KOPT-K1 (cell line): Measurements from ENCODE around the gene TRAPPC14.
"Not testable (repeated sequence)": the region's sequence is repeated elsewhere in the genome, so short reads cannot be mapped to it uniquely, and the experiment has no call there.

ENCODE experiments used
- H3K27ac ChIP-seq: fragments of 200-600 bp; sonication (generic); 2 replicates; pipeline ENCODE4 v1.5.1; 2016; ENCODE audit warnings: antibody characterized with exemption, mild to moderate bottlenecking, low read depth, low read length; ENCODE audit not compliant: poor library complexity, severe bottlenecking
- H3K36me3 ChIP-seq: fragments of 200-600 bp; sonication (generic); 2 replicates; pipeline ENCODE4 v1.5.1; 2017; ENCODE audit warnings: antibody characterized with exemption, mild to moderate bottlenecking, low read length, moderate library complexity; ENCODE audit not compliant: insufficient read depth
- H3K9me3 ChIP-seq: fragments of 200-600 bp; sonication (generic); 2 replicates; pipeline ENCODE4 v1.5.1; 2017; ENCODE audit warnings: antibody characterized with exemption, low read length, mild to moderate bottlenecking; ENCODE audit not compliant: insufficient read depth, poor library complexity, severe bottlenecking

The TRAPPC14 gene

DNA sequence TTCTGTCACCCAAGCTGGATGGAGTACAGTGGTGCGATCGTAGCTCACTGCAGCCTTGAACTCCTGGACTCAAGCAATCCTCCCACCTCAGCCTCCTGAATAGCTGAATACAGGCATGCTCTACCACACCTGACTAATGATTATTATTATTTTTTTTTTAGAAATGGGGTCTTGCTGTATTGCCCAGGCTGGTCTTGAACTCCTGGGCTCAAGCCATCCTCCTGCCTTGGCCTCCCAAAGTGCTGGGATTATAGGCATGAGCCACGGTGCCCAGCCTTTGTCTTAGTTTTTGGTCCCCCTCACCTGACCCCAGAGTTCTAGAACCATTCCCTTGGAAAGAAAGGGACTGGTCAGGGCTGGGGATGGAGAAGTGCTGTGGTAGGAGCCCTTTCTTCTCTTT is 21.6 kb upstream of the TRAPPC14 start:
- peak overlapping the region; percentile 60 for H3K27ac ChIP-seq
- H3K9me3 ChIP-seq, H3K36me3 ChIP-seq: not testable (repeated sequence)

DNA sequence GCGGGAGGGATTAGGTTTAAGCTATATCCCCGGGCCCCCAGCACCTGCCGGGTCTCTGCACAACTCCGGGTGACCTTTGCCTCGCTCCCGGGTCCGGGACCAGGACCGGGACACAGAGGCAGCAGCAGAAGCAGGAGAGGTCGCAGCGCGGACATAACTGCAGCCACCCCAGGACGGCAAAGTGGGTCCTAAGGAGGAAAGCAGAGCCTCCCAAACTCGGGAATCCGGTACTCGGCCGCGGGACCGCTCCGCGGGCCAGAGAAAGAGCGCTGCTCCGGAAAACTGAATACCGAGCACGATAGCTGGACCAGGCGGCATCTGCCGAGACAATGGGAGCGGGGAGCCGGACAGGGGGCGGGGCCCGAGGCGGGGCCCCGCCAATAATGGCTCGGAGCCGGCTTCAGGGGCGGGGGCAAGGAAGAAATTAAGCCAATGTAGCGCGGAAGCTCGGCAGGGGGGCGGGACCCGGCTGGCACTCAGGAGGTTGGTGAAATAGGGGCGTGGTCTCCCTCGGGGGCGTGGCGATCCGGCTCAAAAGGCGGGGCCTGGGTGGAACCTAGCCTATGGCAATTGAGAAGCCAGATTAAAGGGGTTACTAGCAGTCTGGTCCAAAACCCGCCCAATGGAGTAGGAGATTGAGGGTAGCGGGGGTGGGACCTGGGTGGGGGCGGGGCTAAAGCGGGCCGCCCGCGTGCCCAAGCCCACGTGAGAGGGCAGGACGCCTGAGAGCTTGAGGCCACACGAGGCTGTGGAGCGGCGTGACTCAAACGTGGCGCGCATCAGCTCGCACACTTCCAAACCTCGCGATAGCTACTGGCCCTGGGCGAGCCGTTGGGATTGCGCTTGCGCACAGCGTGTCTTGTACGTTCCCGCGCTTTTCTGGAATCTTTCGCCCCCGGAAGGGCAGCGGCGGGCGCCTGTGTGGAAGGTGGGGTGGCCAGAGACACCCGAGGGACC is 18.8 kb upstream of the TRAPPC14 start, which contains the start of the genes GPC2 and STAG3:
Gene GPC2, minus strand, starts transcription at position 337 of the 957 bp plus-strand sequence. Its CDS starts 182 bp downstream, at position 155.
Gene STAG3, plus strand, starts transcription at position 874 of the 957 bp plus-strand sequence. CDS start 2,639 bp downstream, outside the sequence.
- peaks cover 25% of the 10 kb centered on the region; the same call in 1 of the 2 replicates for H3K36me3 ChIP-seq
- no peaks in the 10 kb centered on the region for H3K9me3 ChIP-seq
- peak within 1 kb of the TSS; percentile 71 for H3K27ac ChIP-seq

DNA sequence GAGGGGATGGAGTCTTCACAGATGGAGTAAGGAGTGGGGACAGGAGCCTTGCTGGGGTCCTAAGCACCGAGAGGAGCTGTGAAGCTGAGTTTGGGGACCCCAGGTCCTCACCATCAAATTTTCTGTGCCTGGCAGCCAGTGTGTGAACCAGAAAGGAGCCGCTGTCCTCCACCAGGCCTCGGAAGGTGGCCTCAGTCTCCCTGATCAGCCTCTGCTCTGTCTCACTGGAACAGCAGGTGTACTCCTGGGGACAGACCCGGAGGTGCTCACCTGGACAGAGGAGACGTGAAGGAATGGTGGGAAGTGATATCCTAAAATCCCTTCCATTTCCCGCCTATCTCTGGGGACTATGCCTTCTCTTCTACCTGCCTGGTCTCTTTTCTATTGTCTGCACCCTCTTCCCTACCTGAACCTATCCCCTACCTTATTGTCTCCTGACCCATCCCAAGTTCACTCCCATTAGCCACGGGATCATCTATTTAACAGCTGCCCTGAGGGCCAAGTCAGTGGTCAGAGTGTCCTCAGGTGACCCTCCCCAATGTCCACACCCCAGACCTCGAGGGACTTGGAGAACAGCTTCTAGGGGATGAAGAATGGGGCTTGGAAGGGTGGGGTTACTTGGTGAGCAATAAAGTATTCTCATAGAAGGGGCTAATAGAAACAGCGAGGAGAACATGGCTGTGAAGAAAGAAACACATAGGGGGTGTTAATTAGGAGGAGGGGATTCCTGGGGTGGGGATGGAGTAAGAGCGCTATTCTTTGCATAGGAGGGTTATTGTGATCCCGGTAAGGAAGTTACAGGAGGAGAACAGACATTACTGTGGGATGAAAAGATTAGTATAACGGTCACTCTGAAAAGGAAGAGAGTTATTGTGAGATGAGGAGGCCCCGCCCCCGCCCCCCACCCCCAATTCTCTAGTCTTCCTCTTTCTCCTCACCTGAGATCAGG is 17.8 kb upstream of the TRAPPC14 start:
- H3K27ac ChIP-seq: peak overlapping the region; percentile 71
- H3K36me3 ChIP-seq: peaks cover 25% of the 10 kb centered on the region; the same call in 1 of the 2 replicates
- no peaks in the 10 kb centered on the region for H3K9me3 ChIP-seq

DNA sequence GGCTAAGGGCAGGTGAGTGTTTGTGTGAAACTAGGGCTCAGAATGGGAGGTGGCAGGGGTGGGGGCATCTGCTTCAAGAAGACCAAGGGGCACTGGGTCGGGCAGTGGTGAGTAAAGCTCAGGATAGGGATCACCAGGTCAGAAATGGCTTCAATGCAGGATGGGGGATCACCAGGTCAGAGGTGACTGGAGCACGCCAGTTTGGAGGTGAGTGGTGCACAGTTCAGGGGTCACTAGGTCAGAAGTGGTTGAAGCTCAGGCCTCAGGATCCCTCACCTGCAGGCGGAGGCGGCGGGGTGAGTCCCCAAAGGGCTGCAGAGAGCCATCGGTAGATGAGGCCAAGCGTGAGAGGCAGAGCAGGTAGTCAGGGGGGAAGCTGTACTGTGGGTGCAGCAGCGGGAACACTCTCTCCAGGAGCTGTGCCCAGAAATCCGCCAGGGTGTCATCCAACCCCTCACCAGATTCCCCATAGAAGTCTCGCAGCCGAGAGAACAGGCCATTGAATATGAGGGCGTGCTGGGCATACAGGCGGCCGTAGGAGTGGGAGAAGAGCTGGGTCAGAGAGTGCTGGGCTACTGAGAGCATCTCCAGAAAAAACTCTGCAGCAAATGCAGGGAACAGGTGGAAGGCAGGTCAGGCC is 16.9 kb upstream of the TRAPPC14 start:
- H3K9me3 ChIP-seq: no peaks in the 10 kb centered on the region
- H3K27ac ChIP-seq: no peak overlapping the region
- H3K36me3 ChIP-seq: peaks cover 25% of the 10 kb centered on the region; the same call in 1 of the 2 replicates

DNA sequence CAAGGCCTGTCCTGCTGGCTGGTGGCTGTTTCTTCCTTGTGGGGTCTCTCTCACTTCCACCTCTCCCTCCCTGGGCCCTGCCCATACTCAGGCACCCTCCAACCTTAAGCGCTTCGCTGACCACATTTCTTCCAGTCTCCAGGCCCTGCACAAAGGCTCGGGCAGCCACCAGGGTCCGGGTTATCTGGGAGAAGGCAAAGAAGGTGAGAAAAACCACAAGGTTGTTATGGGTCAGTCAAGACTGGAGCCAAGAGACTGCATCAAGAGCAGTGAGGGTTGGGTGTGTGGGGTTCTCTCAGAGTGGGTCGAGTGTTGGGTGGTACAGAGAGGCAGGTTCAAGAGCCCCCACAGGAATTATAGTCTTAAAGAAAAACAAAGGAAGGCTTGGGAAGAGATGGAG is 16.1 kb upstream of the TRAPPC14 start:
- H3K27ac ChIP-seq: no peak overlapping the region
- H3K36me3 ChIP-seq: peaks cover 25% of the 10 kb centered on the region; the same call in 1 of the 2 replicates
- no peaks in the 10 kb centered on the region for H3K9me3 ChIP-seq

DNA sequence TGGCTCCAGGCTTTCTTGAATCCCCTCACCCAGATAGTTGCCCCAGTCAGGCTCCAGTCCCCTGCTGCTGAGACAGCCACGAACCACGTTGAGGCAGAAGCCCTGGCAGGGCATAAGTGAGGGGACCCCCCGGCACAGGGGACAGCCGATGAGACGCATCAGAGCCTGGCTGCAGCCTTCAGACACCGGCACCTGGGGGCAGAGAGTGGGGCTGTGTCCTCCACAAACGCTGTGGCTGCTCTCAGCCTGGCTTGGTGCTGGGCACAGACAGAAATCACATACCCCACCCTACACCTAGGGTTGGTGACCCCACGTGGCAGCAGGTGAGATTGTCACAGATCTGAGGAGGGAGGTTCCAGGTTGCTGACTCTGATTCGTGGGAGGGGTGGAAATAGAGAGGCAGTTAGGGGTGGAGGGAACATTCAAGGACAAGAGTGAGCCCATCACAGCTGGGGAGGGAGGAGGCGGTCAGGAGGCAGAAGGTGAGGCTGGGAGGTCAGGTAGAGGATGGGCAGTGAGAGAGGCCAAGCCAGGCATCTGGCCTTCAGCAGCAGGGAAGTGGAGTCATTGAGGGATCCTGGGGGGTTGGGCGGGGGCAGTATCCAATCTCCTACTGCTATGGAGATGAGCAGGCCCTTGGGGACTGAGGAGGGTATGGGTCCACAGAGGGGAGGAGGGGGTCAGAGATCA is 15.4 kb upstream of the TRAPPC14 start:
- H3K9me3 ChIP-seq: no peaks in the 10 kb centered on the region
- H3K27ac ChIP-seq: no peak overlapping the region
- H3K36me3 ChIP-seq: peaks cover 25% of the 10 kb centered on the region; the same call in 1 of the 2 replicates

DNA sequence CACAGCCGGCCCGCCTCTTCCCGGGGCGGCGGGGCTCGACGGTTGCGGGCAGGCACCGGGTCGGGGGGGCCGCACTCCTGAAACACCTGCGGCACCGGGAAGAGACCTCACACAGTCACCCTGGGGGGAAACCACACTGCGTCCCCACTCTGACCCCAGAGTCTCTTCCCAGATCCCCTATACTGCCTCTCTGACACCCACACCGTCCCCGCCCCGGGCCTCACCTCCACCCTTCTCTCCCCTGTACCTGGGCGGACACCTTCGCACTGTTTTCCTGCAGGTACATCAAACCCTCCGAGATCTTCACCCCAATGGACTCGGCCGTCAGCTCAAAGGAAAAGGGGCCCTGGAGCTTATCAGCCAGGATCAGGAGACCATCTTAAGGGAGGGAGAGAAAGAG is 13.3 kb upstream of the TRAPPC14 start:
- Histone ChIP-seq H3K9me3 (no peaks in the 10 kb centered on the region), H3K36me3 (peaks cover 25% of the 10 kb centered on the region; the same call in 1 of the 2 replicates), H3K27ac (no peak overlapping the region)

DNA sequence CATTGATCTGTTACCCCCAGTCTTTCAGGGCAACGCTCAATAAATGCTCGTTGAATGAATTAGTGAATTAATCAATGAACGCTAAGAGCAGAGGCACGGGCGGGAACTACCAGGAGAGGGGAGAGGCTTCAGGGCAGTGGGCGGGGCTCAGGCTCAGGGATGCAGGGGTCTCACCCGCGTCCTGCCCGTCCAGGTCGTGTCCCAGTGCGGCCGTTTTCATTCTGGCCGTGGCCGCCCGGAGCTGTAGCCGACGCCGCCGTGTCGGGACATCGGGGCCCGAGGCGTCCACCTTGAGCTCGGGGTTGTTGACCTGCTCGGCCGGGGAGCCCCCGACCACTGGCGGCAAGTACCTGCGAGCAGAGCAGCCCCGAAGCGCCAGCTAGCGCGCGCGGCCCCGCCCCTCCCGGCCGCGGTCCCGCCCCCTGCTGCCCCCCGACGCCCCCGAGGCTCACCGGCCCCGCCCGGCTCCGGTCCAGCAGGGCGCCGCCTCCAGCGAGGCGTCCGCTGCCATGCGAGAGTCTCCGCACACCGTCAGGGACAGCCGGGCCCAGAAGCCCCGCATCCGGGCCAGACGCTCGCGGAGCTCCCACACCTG is 12.7 kb upstream of the TRAPPC14 start:
- Histone ChIP-seq H3K9me3 (no peaks in the 10 kb centered on the region), H3K27ac (no peak overlapping the region), H3K36me3 (peaks cover 25% of the 10 kb centered on the region; the same call in 1 of the 2 replicates)

DNA sequence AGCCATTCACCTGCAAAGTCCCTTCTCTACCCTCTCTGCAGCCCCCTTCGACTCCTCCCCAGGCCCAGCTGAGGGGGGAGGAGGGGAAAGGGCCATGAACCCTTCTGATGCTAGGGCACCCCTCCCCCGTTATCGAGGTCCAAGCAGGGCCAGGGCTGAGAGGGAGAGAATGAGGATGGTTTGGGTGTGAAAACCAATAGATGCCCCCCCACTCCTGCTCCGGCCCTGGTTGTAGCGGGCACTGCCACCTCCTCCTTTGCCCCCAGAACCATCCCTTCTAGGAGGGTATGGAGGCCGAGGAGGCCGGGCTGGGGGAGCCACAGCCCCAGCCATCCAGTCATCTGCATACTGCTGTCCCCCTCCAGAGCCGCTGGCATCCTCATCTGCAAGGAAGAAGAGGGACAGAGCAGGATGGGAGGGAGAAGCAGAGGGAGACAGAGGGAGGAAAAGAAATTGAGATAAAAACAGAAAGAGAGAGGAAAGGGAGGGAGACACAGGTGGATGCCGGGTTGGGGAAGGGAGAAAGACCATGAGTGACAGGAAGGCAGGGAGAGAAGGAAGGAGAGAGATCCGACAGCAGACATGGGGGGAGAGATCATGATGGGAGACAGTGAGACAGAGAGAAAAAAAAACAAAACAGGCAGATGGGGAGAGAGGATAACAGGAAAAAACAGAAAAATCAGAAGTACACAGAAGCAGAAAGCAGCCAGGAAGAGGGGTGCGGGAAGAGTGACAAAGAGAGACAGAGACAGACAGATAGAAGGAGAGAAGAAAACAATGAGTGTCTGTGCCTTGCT is 11.8 kb upstream of the TRAPPC14 start:
- Histone ChIP-seq H3K27ac (peak overlapping the region; percentile 66), H3K9me3 (no peaks in the 10 kb centered on the region), H3K36me3 (peaks cover 23% of the 10 kb centered on the region; the same call in 1 of the 2 replicates)

DNA sequence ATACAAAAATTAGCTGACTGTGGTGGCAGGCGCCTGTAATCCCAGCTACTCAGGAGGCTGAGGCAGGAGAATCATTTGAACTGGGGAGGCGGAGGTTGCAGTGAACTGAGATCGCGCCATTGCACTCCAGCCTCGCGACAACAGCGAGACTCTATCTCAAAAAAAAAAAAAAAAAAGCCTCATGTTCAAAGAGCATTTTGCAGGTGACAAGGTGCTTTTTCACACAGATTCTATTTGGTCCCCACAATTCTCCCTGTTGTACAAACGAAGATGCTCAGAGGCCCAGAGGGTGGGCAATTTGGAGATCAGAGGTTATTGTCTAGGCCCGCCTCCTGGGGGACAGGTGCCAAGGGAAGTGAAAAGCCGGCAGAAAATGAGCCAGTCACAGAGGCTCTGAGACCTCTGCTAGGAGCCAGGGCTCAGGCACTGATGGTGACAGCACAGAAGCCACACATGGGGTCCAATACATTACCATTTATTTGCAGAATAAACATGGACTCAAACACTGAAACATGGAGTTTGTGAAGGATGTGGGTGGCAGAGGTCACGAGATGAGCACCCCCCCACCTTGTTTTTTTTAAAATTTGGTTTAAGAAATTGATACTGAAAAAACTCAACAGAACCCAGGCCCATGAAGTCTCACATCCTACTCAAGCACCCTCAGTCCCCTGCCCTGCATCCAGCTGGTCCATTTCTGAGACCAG is 10.8 kb upstream of the TRAPPC14 start:
- no peaks in the 10 kb centered on the region for H3K9me3 ChIP-seq
- peaks cover 13% of the 10 kb centered on the region; the same call in 1 of the 2 replicates for H3K36me3 ChIP-seq
- peak overlapping the region; percentile 66 for H3K27ac ChIP-seq

DNA sequence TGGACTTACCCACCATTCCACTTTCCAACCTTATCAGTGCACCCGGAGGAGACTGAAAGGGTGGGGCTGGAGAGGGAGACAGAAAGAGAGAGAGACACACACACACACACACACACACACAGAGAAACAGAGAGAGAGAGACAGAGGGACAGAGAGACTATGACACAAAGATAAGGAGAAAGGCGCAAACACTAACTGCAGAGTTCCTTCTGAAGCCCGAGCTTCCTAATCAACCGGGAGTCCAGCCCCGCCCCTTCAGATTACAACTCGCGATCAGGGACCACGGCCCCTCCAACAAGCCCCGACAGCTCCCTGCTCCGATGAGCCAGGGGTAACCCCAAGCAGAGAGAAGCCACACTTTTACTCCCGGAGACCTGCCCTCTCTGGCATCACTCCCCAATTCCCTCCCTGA is 9.4 kb upstream of the TRAPPC14 start:
- H3K36me3 ChIP-seq: no peaks in the 10 kb centered on the region
- H3K9me3 ChIP-seq: no peaks in the 10 kb centered on the region
- peak overlapping the region; percentile 66 for H3K27ac ChIP-seq

DNA sequence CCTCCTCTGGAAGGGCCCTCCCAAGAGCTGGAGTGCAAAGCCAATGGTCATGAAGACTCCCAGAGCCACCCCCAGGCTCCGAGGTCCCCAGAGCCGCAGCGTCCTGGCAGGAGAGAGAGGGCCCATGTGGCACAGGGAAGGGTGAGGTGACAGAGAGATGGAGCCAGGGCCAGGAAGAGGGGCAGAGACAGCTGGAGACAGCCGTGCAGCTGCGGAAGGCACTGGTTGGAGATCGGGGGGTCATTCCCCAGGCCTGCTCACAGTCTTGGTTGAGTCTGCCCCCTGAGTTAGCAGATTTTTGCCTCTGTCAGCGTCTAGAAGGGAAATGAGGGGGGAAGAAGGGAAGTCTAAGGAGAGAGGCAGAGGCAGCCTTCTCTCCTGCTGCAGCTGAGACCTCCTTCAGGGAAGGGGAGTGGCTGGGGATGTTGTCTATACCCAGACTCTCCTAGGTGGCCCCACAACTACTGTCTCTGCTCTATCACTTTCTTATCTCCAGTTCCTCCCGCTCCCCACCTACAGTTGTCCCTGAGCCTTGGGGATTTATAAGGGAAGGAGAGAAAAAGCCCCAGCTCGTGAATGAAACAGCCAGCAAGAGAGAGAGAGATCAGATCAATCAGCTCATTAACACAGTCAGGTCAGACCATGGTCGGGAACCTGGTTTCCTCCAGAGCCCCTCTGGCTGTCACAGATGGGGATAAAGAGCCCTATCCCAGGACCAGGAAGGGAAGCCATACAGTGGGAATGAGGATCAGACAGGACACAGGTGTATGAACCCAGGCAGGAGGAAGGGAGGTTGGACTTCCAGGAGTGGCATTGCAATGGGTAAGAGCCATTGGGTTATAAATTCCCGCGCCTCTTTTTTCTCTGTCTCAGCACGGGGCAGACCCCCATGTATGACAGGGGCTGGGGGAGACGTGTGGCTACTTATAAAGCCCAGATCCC is 8.7 kb upstream of the TRAPPC14 start:
- peak overlapping the region; percentile 66 for H3K27ac ChIP-seq
- no peaks in the 10 kb centered on the region for H3K9me3 ChIP-seq
- H3K36me3 ChIP-seq: no peaks in the 10 kb centered on the region
